NCI-H2171 (cell line): ENCODE results near the gene ACTN1.

Source experiments
- DNase-seq: peaks from one replicate; lab custom pipeline; 2025; lab: John Stamatoyannopoulos, UW

Gene ACTN1

GRCh38 chr14:68916358-68916941 lies 62.7 kb downstream of the ACTN1 start:
- DNase-seq = peak; percentile 23

- DNase-seq = no peak
Observed at GRCh38 chr14:68913516-68913915, 65.6 kb downstream of the ACTN1 start.

GRCh38 chr14:68911594-68912227 lies 67.4 kb downstream of the ACTN1 start:
- DNase-seq = peak; percentile 58

GRCh38 chr14:68910540-68910939 lies 68.6 kb downstream of the ACTN1 start:
- DNase-seq = no peak

GRCh38 chr14:68908803-68909202 lies 70.3 kb downstream of the ACTN1 start:
- no peak for DNase-seq

- DNase-seq = no peak
Observed at GRCh38 chr14:68908201-68908600, 70.9 kb downstream of the ACTN1 start.

- no peak for DNase-seq
Observed at GRCh38 chr14:68906439-68906838, 72.7 kb downstream of the ACTN1 start.

- DNase-seq = no peak
Observed at GRCh38 chr14:68905107-68905895, 73.8 kb downstream of the ACTN1 start.

- DNase-seq = no peak
Observed at GRCh38 chr14:68902357-68902756, 76.7 kb downstream of the ACTN1 start.

GRCh38 chr14:68899033-68899603 lies 80.0 kb downstream of the ACTN1 start:
- no peak for DNase-seq

- DNase-seq = no peak
Observed at GRCh38 chr14:68898248-68899032, 80.7 kb downstream of the ACTN1 start.

GRCh38 chr14:68897559-68898155 lies 81.4 kb downstream of the ACTN1 start:
- no peak for DNase-seq

- DNase-seq = no peak
Observed at GRCh38 chr14:68896132-68896531, 83.0 kb downstream of the ACTN1 start.

- DNase-seq = no peak
Observed at GRCh38 chr14:68894802-68895703, 84.0 kb downstream of the ACTN1 start.

GRCh38 chr14:68894123-68894522 lies 85.0 kb downstream of the ACTN1 start:
- no peak for DNase-seq

- no peak for DNase-seq
Observed at GRCh38 chr14:68893566-68893965, 85.5 kb downstream of the ACTN1 start.

- DNase-seq = no peak
Observed at GRCh38 chr14:68892961-68893360, 86.1 kb downstream of the ACTN1 start.

GRCh38 chr14:68891851-68892660 lies 87.0 kb downstream of the ACTN1 start:
- DNase-seq = no peak

- DNase-seq = no peak
Observed at GRCh38 chr14:68890173-68890931, 88.8 kb downstream of the ACTN1 start.
